Measurements from ENCODE around the gene LEMD2.
A peak's percentile ranks its signal among the peaks of the same experiment; 100 is the strongest.

Gene LEMD2

GRCh38 chr6:33744001-33744848 lies 44.7 kb downstream of the LEMD2 start:
- no peak for DNase-seq (ENCODE audit: low spot score)
- peak overlapping the region in 1 of 2 donors; percentile 90 for H3K27ac ChIP-seq
- H3K4me3 ChIP-seq, result peak overlapping the region; percentile 45
- TF ChIP-seq CTCF (IDR thresholded peaks at IDR 0.05), result peak; percentile 73

GRCh38 chr6:33742837-33743236 lies 46.1 kb downstream of the LEMD2 start:
- no peak overlapping the region for H3K4me3 ChIP-seq
- TF ChIP-seq CTCF (IDR thresholded peaks at IDR 0.05), result no peak
- no peak overlapping the region for H3K27ac ChIP-seq
- no peak for DNase-seq (ENCODE audit: low spot score)

GRCh38 chr6:33742092-33742491 lies 46.8 kb downstream of the LEMD2 start:
- DNase-seq (ENCODE audit: low spot score), result no peak
- no peak for TF ChIP-seq CTCF (IDR thresholded peaks at IDR 0.05)
- Histone ChIP-seq H3K4me3 (no peak overlapping the region), H3K27ac (no peak overlapping the region)

- no peak overlapping the region for H3K4me3 ChIP-seq
- no peak overlapping the region for H3K27ac ChIP-seq
- TF ChIP-seq CTCF (IDR thresholded peaks at IDR 0.05), result no peak
- no peak for DNase-seq (ENCODE audit: low spot score)
Measured at GRCh38 chr6:33740794-33741193, 48.1 kb downstream of the LEMD2 start.

- no peak for DNase-seq (ENCODE audit: low spot score)
- H3K27ac ChIP-seq, result no peak overlapping the region
- TF ChIP-seq CTCF (IDR thresholded peaks at IDR 0.05), result no peak
- H3K4me3 ChIP-seq, result no peak overlapping the region
Measured at GRCh38 chr6:33740204-33740608, 48.7 kb downstream of the LEMD2 start.

GRCh38 chr6:33739571-33739970 lies 49.4 kb downstream of the LEMD2 start:
- no peak for TF ChIP-seq CTCF (IDR thresholded peaks at IDR 0.05)
- Histone ChIP-seq H3K4me3 (no peak overlapping the region), H3K27ac (no peak overlapping the region)
- no peak for DNase-seq (ENCODE audit: low spot score)

- H3K27ac ChIP-seq, result no peak overlapping the region
- no peak overlapping the region for H3K4me3 ChIP-seq
- DNase-seq (ENCODE audit: low spot score), result no peak
- no peak for TF ChIP-seq CTCF (IDR thresholded peaks at IDR 0.05)
Measured at GRCh38 chr6:33738879-33739278, 50.1 kb downstream of the LEMD2 start.

Measured in coronary artery (tissue), 2 donors.